DMS153 treated with DMSO at 0.1 percent for 48 hours (cell line): ENCODE results near the gene WWOX.

Experiments used
- DNase-seq: peaks from one replicate; lab custom pipeline; 2025; ENCODE audit not compliant: unreplicated experiment; lab: John Stamatoyannopoulos, UW

WWOX gene

DNA sequence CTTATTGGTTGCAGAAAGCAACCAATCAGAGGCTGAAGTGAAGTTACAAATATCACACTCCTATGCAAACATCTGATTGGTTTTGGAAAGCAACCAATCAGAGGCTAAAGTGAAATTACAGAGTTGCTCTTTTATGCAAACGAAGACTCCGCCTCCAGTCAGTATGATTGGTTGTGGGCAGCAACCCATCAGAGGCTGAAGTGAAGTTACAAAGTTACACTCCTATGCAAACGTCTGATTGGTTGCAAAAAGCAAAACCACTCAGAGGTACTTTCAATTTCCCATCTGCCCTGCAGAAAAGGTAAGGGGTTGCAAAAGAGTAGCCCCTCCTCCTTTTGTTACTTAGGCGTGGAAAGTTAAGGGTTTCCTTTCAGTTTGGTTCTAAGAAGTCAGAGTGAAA lies 803.8 kb downstream of the WWOX start:
- DNase-seq = no peak

- DNase-seq = no peak
Measured at GRCh38 chr16:78903843-78904242, 804.4 kb downstream of the WWOX start.

DNA sequence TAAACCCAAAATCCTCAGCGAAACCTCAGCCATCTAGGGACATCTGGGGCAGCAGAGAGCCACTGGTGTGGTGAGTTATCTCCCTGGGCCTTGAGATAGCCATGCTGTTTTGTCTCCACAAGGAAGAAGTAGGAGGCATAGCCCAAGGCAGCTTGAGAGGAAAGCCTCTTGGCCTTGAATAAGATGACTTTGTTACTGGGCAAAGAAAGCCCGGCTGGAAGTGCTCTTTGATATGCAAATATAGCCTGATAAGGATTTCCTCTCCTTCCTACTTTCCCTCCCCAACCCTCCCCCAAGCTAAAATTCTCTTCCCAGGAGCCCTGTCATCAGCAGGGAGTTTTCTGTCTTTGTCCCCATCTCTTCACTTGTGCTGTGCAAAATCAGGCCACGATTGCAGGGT lies 806.7 kb downstream of the WWOX start:
- no peak for DNase-seq

DNA sequence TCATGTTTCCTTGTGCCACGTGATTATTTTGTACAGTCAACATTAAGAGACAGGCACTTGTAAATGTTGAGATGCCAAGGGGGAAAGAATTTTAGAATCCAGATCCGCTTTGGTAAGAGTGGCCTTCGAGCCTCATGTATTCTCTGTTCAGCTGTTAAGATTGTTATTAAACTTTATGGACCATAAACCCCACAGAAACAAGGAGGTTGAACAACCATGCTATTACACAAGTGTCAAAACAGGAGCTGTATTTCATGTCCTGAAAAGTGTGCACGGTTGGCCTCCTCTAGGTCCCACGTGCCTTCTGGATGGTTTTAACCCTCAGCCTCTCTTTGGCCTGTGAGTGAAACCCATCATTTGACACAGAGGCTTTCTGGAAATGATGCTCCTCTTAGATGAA lies 809.8 kb downstream of the WWOX start:
- no peak for DNase-seq

DNA sequence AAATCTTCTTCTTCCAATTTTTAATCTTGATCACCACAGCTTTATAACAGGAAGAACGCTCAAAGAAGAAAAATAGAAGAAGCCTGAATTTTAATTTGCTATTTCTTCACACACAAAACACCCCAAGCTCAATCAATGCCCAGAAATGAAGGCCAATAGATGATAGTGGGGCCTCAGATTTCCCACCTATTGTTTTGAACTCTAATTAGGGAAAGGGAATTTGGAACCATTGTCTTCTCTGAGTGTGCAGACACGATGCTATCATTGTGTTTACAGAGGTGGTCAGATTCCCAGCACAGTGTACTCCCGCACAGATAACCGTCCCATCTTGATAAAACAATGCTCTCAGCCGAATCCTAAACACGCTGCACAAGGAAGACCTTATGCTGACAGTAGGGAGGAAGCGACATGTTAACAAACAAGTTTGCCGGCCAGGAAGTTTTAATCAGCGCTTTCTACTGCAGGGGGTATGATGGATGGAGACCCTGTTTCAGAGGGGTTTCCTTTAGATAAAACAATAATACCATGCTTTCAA lies 816.4 kb downstream of the WWOX start:
- DNase-seq = no peak

DNA sequence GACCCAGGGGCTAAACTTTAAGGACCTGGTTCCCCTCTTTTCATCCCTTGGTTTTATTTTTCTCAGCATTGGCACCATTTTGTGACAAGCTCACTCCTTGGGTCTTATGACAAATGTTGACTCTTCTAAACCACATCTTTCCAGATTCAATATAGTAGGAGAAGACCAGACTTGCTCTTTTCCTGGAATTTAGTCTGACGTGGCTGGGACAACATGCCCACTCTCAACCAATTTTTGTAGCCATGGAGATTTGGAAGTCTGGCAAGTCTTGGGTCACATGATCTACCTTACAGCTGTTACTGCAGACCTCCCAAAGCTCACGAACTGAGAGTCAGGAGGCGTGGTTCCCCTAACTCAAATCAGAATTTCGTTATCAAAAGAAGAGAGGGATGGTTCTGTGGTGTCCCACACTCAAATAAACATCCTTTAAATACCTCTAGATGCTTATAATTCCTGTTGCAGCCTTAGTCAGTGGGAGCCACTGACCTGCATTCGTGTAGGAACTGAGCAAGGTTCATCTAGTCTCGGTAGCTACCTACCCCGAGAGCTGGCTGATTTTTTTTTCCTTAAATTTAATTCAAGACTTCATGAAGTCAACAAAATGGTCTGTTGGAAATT lies 817.6 kb downstream of the WWOX start:
- no peak for DNase-seq

GRCh38 chr16:78918805-78919305 lies 819.4 kb downstream of the WWOX start:
- no peak for DNase-seq

DNA sequence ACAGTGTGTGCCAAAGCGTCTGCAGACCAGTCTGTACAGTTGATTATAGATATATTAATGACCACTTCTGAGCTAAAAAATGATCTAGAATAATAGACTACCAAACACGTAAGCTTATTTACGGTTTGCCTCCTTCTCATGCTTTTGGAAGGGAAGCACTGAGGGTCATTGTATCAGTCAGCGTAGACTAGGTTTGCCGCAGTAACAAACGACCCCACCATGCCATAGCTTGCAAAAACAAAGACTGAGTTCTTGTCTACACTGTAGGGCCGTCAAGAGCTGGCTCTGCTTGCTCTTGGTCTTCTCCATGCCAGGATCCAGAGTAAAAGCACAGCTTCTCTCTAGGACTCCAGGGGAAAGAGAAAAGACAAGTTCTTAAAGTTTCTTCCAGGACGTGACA lies 820.4 kb downstream of the WWOX start:
- no peak for DNase-seq

- no peak for DNase-seq
Measured at GRCh38 chr16:78920621-78921020, 821.2 kb downstream of the WWOX start.

GRCh38 chr16:78925083-78925767 lies 825.8 kb downstream of the WWOX start:
- no peak for DNase-seq

GRCh38 chr16:78926723-78927210 lies 827.3 kb downstream of the WWOX start:
- peak; percentile 26 for DNase-seq

GRCh38 chr16:78927766-78928165 lies 828.3 kb downstream of the WWOX start:
- DNase-seq = no peak

DNA sequence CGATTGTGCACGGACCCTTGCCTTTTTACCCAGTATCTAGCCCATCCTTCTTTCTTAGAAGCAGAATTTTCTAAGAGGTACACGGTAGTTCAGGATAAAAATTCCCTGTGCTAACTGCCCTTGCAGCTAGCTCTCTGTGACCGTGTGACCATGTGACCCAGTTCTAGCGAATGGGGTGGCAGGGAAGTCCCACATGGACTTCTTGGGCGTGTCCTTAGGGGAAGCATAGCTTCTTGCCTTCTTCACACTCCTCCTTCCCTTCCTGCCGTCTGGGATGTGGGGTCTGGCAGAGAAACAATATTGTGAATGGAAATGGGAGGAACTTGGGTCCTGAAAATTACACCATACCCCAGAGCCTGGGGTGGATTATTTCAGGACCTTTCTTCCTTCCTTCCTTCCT lies 830.4 kb downstream of the WWOX start:
- DNase-seq = no peak

DNA sequence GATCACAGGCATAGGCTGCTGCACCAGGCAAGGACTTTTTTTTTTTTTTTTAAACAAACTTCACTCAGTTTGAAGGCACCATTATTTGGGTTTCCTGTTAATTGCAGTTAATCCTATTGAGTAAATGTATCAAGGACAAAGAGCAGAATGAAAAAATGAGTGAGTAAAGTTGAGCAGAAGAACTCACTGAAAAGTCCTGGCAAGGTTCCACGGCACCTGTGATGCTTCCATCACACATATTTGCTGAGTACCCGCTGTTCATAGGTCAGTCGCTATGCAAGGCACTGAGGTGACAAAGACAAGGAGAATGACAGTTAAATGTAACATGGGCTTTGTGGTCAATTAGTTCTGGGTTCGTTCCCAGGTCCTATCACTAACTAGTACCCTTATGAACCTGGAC lies 831.1 kb downstream of the WWOX start:
- DNase-seq = no peak

DNA sequence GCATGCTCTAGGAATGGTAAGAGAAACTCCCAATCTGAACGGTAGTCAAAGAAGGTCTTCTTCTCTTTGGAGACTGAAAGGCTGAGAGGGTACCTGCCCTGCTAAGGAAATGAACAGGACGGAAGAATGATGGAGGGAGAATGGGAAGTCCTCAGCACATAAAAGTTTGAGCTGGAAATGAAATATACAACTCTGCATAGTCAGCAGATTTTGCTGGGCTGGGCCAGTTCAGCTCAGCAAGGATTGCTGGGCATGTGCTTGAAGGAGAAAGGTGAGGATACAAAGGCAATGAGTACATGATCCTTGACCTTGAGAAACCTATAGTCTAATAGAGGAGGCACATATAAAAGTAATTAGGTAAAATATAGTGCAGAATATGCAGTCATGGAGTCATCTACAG lies 831.8 kb downstream of the WWOX start:
- DNase-seq = no peak

DNA sequence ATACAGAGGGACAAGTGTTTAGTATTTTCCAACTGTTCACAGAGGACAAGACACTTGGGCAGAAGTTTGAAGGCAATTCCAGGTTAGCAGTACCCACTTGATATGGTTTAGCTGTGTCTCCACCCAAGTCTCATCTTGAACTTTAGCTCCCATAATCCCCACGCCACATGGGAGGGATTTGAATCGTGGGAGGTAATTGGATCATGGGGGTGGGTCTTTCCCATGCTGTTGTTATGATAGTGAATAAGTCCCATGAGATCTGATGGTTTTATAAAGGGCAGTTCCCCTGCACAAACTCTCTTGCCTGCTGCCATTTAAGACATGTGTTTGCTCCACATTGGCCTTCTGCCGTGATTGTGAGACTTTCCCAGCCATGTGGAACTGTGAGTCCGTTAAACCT lies 832.2 kb downstream of the WWOX start:
- DNase-seq = no peak

DNA sequence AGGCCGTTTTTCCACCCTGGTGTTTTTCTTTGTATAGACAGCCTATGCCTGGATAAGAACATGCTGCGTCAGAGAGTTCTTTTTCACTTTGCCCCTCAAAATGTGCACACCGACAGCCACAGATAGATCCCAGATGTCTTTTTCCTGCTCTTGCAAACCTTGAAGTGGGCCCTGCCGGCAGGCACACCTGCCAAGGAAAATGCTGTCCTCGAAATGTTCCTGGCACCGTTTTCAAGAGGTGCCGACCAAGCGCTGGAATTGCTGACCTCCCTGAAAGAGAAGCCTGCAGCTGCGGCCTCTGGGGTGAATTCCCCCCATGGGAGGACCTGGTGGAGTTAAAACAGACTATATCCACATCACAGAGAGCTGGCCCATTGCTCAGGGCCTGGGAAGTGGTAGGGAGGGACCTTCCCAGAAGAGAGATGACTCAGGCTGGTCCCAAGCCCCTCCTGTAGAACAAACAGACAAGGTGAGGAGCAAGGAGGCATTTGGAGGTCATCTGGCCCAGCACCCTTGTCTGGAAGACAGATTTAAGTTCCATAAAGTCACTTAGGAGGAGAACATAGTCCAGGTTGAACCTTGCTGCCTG lies 833.0 kb downstream of the WWOX start:
- no peak for DNase-seq

DNA sequence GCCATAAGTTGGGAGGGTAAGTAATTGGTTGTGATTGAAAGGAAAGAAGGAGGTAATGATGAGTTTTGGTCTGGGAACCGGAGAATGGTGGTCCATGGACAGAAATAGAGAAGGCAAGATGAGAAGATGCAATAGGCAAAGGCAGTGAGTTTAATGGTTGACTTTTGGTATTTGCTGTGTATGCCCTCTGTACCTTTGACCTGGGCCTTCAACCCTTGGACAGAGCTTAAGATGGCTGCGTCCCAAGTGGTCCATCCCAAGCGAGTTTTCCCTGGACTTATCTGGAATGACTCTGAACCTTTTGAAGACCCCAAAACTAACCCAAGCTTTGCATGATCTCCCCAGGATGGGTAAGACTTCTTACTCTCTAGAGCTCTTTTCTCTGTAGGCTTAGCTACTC lies 836.6 kb downstream of the WWOX start:
- DNase-seq = no peak

GRCh38 chr16:78939597-78939996 lies 840.1 kb downstream of the WWOX start:
- DNase-seq = no peak

DNA sequence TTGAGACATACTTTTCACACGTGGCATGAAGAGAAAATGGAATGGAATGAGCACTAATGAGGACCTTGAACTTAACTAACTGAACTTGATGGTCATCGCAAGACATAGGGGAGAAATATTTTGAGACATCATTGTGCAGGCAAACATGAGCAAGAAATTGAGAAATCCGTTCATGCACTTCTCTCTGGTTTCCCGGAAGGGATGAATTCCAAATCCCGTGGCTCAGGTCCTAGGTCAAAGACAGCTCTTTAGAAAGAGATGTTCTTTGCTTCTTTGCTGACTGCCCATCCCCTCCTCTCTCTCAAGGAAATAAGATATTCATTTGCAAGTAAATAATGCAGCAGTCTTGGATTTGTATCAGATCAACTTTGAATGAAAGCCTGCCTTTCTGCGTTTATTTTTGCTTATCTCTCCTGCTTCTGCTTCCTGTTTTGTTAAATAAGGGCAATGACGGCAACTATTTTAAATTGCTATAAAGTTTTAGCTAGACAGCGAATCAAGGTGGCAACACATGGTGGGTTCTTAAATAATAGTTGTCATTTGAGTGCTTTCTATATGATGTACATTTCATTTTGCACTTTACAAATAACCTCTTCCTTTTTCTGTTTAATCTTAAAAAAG lies 843.3 kb downstream of the WWOX start:
- DNase-seq = no peak

- DNase-seq = no peak
Measured at GRCh38 chr16:78945336-78945735, 845.9 kb downstream of the WWOX start.

DNA sequence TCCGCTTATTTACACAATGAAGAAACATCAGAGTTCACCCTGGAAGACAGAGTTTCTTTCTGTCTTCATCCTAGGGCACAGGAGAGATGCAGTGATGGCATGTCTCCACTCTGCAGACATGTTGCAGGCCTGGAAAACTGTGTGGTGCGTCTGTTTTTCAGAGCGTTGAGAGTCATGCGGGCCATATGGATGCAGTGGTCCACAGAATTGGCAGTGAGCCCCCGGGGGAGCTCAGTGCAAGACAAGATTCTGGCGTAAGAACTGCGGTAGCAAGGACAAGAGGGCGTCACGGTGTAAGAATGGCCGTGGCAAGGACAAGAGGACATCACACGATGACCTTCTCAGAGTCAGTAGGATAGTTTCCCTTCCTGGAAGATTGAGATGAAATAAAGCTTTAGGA lies 847.1 kb downstream of the WWOX start:
- no peak for DNase-seq
